Uterus (tissue), 4 donors: ENCODE measurements around the gene PLEKHA1. TPM values are rescaled to one million over a fixed set of nuclear protein-coding genes. Genes with fewer than 3 reads are reported as not detected.

ENCODE experiments used
- DNase-seq, 2 donors: peaks; one replicate each; pipeline ENCODE4 v3.0.0-alpha.2; 2019 to 2020
- H3K27ac ChIP-seq, 2 donors: fragments of 200-600 bp; sonication (generic); 1 replicate in 1 of 2; 2 replicates in 1 of 2; pipeline ENCODE4 v1.5.1; 2016 to 2018
- H3K27me3 ChIP-seq, 2 donors: fragments of 200-600 bp; sonication (generic); one replicate each; pipeline ENCODE4 v1.5.1; 2018 to 2019; ENCODE audit warnings: control low read depth in 1 of 2
- H3K36me3 ChIP-seq, 2 donors: fragments of 200-600 bp; sonication (generic); one replicate each; pipeline ENCODE4 v1.5.1; 2019; ENCODE audit warnings: control low read depth in 1 of 2
- H3K4me1 ChIP-seq, 2 donors: fragments of 200-600 bp; sonication (generic); one replicate each; pipeline ENCODE4 v1.5.1; 2018 to 2019; ENCODE audit warnings: control low read depth in 1 of 2
- H3K4me3 ChIP-seq, 2 donors: fragments of 200-600 bp; sonication (generic); 1 replicate in 1 of 2; 2 replicates in 1 of 2; pipeline ENCODE4 v1.5.1; 2018 to 2019; ENCODE audit warnings: mild to moderate bottlenecking in 1 of 2
- H3K9me3 ChIP-seq, 2 donors: fragments of 200-600 bp; sonication (generic); one replicate each; pipeline ENCODE4 v1.5.1; 2019; ENCODE audit warnings: control low read depth in 1 of 2
- CTCF ChIP-seq, 4 experiments: fragments of 200-600 bp in 2 of 4; fragments of 450-650 bp in 2 of 4; sonication (generic) in 2 of 4; IDR thresholded peaks; one replicate each; pipeline ENCODE4 v1.5.1; 2016 to 2019; ENCODE audit warnings: antibody characterized with exemption in 4 of 4, mild to moderate bottlenecking in 2 of 4, moderate library complexity in 1 of 4
- POLR2A ChIP-seq, 2 donors: fragments of 450-650 bp; IDR thresholded peaks; one replicate each; pipeline ENCODE4 v1.6.1; 2016; ENCODE audit warnings: antibody characterized with exemption in 2 of 2, mild to moderate bottlenecking in 1 of 2, moderate library complexity in 1 of 2
- intact Hi-C: fragments of 100-400 bp; cut with DNase I; formaldehyde crosslinking; loops from one replicate; pipeline ENCODE4 v1.15.1; 2023; ENCODE audit warnings: low total_unique reads
- total RNA-seq, 4 donors: library from RNA; depleted of rRNA in 3 of 4; stranded (reverse); fragments of >200 nt in 3 of 4; gene quantifications; one replicate each; pipeline versions ENCODE4 v1.1.0 to v1.2.4, GENCODE V29; 2014 to 2023
- donor health status: DM: yes; HTN: yes; CAD: no.

PLEKHA1 gene
- total RNA-seq, 4 donors from 2014 or later = 9.2 to 54.1 (median 29.0) TPM

GRCh38 chr10:122376364-122376961 is 2.0 kb downstream of the PLEKHA1 start:
- intact Hi-C loops = no loop called here
- Histone ChIP-seq H3K27me3 (no peaks in the 10 kb centered on the region), H3K4me1 (no peaks in the 10 kb centered on the region), H3K27ac (no peak overlapping the region), H3K9me3 (no peaks in the 10 kb centered on the region), H3K4me3 (peak overlapping the region in 1 of 2 donors; percentile 90), H3K36me3 (no peaks in the 10 kb centered on the region)
- DNase-seq = no peak
- TF ChIP-seq CTCF (IDR thresholded peaks at IDR 0.05) = no peak
- no peak for TF ChIP-seq POLR2A (IDR thresholded peaks at IDR 0.05)

GRCh38 chr10:122379041-122379440 is 4.5 kb downstream of the PLEKHA1 start:
- no peaks in the 10 kb centered on the region for H3K9me3 ChIP-seq
- no peaks in the 10 kb centered on the region for H3K36me3 ChIP-seq
- no peak overlapping the region for H3K27ac ChIP-seq
- intact Hi-C loops = no loop called here
- no peak for DNase-seq
- no peaks in the 10 kb centered on the region for H3K27me3 ChIP-seq
- no peak overlapping the region for H3K4me3 ChIP-seq
- TF ChIP-seq POLR2A (IDR thresholded peaks at IDR 0.05) (no peak), CTCF (IDR thresholded peaks at IDR 0.05) (no peak)
- no peaks in the 10 kb centered on the region for H3K4me1 ChIP-seq

GRCh38 chr10:122379537-122379936 is 5.0 kb downstream of the PLEKHA1 start:
- Histone ChIP-seq H3K9me3 (no peaks in the 10 kb centered on the region), H3K27ac (no peak overlapping the region), H3K4me3 (no peak overlapping the region), H3K36me3 (no peaks in the 10 kb centered on the region), H3K27me3 (no peaks in the 10 kb centered on the region), H3K4me1 (no peaks in the 10 kb centered on the region)
- TF ChIP-seq CTCF (IDR thresholded peaks at IDR 0.05) (no peak), POLR2A (IDR thresholded peaks at IDR 0.05) (no peak)
- DNase-seq = no peak
- intact Hi-C loops = no loop called here

GRCh38 chr10:122380703-122381102 is 6.2 kb downstream of the PLEKHA1 start:
- Histone ChIP-seq H3K27me3 (no peaks in the 10 kb centered on the region), H3K4me1 (no peaks in the 10 kb centered on the region), H3K36me3 (no peaks in the 10 kb centered on the region), H3K9me3 (no peaks in the 10 kb centered on the region), H3K4me3 (no peak overlapping the region), H3K27ac (no peak overlapping the region)
- intact Hi-C loops = no loop called here
- TF ChIP-seq POLR2A (IDR thresholded peaks at IDR 0.05) (no peak), CTCF (IDR thresholded peaks at IDR 0.05) (no peak)
- no peak for DNase-seq

- H3K4me3 ChIP-seq = no peak overlapping the region
- TF ChIP-seq POLR2A (IDR thresholded peaks at IDR 0.05) (no peak), CTCF (IDR thresholded peaks at IDR 0.05) (no peak)
- no peaks in the 10 kb centered on the region for H3K27me3 ChIP-seq
- DNase-seq = no peak
- no peaks in the 10 kb centered on the region for H3K4me1 ChIP-seq
- intact Hi-C loops = no loop called here
- H3K27ac ChIP-seq = no peak overlapping the region
- H3K36me3 ChIP-seq = no peaks in the 10 kb centered on the region
- H3K9me3 ChIP-seq = no peaks in the 10 kb centered on the region
Measured at GRCh38 chr10:122381680-122382079, 7.2 kb downstream of the PLEKHA1 start.
